Neural crest cell (in vitro differentiated cells): ENCODE results near the gene TAS2R60. TPM values are rescaled to one million over a fixed set of nuclear protein-coding genes. Genes with fewer than 3 reads are reported as not detected.
"Not testable (repeated sequence)": the region's sequence is repeated elsewhere in the genome, so short reads cannot be mapped to it uniquely, and the experiment has no call there.

ENCODE experiments used
- DNase-seq: peaks from one replicate; pipeline ENCODE4 v3.0.0; 2021; ENCODE audit warnings: low read depth, mixed read lengths, low spot score
- H3K27ac Mint-ChIP-seq: one replicate; pipeline ENCODE4 v1.8.0; 2021; ENCODE audit warnings: mild to moderate bottlenecking, mixed read lengths; ENCODE audit not compliant: unreplicated experiment
- H3K27me3 Mint-ChIP-seq: 2 replicates; pipeline ENCODE4 v1.8.0; 2021; ENCODE audit warnings: low read depth, mild to moderate bottlenecking, mixed read lengths
- H3K36me3 Mint-ChIP-seq: 2 replicates; pipeline ENCODE4 v1.8.0; 2021; ENCODE audit warnings: low read depth, mild to moderate bottlenecking, mixed read lengths
- H3K4me1 Mint-ChIP-seq: 2 replicates; pipeline ENCODE4 v1.8.0; 2021; ENCODE audit warnings: mixed read lengths
- H3K4me3 Mint-ChIP-seq: one replicate; pipeline ENCODE4 v1.8.0; 2021; ENCODE audit warnings: mild to moderate bottlenecking, mixed read lengths
- H3K9me3 Mint-ChIP-seq: 2 replicates; pipeline ENCODE4 v1.8.0; 2021; ENCODE audit warnings: mixed read lengths
- total RNA-seq: library from RNA; stranded (reverse); gene quantifications from 2 replicates; pipeline ENCODE4 v1.2.1, GENCODE V29; 2021
- TF ChIP-seq, protein P1 (sequence below): fragments of 200-600 bp; sonication (generic); conservative IDR thresholded peaks from 2 replicates; pipeline ENCODE4 v1.5.0; 2021; ENCODE audit warnings: antibody characterized with exemption, mild to moderate bottlenecking

Gene TAS2R60
- total RNA-seq, 1 donor from 2014 or later: not detected

DNA sequence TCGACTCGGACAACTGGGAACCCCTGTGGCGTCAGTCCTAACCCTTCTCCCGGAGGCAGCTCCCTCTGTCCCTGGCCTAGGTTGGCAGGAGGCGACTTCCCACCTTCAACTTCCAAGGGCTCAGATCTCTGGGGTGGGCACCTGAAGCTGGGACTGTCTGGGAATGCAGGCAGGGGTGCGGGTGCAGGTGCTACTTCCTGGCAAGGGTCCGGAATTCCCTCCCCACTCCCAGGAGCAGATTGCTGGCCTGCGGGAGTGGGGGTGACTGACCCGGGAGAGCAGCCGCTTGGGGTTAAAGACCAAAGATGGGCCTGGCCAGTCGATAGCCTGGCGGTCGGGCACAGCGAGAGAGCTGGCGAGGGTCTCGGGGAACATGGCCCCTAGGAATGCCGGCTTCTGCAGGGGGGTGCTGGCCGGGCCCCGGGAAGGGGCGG, 35.0 kb upstream of the TAS2R60 start:
- DNase-seq: no peak
- H3K4me1 Mint-ChIP-seq: peaks cover 38% of the 10 kb centered on the region
- no peaks in the 10 kb centered on the region for H3K36me3 Mint-ChIP-seq
- TF ChIP-seq, protein P1, sequence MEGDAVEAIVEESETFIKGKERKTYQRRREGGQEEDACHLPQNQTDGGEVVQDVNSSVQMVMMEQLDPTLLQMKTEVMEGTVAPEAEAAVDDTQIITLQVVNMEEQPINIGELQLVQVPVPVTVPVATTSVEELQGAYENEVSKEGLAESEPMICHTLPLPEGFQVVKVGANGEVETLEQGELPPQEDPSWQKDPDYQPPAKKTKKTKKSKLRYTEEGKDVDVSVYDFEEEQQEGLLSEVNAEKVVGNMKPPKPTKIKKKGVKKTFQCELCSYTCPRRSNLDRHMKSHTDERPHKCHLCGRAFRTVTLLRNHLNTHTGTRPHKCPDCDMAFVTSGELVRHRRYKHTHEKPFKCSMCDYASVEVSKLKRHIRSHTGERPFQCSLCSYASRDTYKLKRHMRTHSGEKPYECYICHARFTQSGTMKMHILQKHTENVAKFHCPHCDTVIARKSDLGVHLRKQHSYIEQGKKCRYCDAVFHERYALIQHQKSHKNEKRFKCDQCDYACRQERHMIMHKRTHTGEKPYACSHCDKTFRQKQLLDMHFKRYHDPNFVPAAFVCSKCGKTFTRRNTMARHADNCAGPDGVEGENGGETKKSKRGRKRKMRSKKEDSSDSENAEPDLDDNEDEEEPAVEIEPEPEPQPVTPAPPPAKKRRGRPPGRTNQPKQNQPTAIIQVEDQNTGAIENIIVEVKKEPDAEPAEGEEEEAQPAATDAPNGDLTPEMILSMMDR: no peak
- H3K9me3 Mint-ChIP-seq: no peaks in the 10 kb centered on the region
- H3K4me3 Mint-ChIP-seq: no peak overlapping the region
- peaks cover 32% of the 10 kb centered on the region for H3K27me3 Mint-ChIP-seq
- no peak overlapping the region for H3K27ac Mint-ChIP-seq

DNA sequence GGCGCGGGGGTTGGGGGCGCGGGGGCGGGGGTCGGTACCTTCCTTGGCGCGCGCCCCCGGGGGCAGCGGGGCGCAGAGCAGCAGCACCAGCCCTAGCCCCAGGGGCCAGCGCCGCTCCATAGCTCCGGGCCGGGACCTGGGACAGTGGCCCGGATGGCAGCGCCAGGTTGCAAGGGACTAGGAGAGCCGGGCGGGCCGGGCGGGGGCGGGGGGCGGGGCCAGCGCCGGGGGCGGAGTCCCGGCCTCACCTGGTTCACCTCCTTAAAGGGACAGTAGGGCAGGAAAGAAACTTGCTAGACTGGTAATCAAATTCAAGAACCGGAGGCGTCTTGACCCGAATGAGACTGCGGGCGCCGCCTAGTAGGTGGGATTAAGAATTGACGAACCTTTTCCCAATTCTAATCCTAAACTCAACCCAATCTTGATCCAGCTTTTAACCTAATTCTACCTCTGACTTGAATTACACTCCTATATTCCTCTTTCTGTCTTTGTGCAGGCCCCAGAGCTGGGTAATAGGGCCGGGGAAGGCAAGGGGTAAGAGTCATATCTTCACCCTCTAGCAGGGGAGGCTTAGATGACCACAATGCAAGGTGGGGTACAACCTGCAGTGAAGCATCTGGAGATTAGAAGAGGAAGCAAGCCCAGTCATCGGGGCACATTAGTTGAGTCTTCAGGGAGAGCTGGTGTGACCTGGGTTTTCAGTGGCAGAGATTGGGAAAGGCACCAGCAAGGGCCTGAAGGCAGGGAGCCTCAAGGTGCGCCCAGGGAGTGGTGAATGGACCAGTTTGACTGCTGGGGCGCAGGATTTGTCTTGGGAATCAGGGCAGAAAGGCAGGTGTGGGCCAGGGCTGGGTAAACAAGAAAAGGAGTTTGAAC, 34.3 kb upstream of the TAS2R60 start, which contains the start of gene EPHA1:
Gene EPHA1 (minus strand): TSS at position 171 of the 876 bp plus-strand sequence. CDS start 51 bp downstream, at position 120.
- TF ChIP-seq, protein P1: peak; percentile 65
- Mint-ChIP-seq H3K9me3 (no peaks in the 10 kb centered on the region), H3K4me3 (peak within 1 kb of the TSS; percentile 62), H3K4me1 (peaks cover 38% of the 10 kb centered on the region), H3K36me3 (no peaks in the 10 kb centered on the region), H3K27ac (no peak within 1 kb of the TSS), H3K27me3 (peaks cover 32% of the 10 kb centered on the region)
- no peak for DNase-seq

DNA sequence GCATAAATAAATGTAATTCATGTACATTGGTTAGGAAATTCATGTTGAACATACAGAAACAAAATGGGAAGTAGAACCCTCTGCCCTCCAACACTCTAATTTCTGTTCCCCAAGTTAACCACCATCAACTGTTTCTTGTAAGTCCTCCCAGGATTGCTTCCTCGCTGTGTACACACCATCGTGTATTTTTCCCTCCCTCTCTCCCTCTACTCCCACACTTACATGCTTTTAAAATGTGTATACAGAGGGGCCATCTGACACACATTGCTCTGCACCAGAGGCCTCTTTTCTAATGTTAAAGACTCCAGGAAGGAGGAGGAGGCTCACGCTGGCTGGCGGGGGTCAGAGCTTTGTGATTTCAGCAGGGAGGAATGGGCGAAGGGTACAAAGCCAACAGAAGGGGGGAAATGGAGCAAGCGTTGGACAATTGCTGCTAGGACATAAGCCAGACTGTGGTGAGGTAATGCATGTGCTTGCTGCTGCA, 32.7 kb upstream of the TAS2R60 start:
- no peak overlapping the region for H3K27ac Mint-ChIP-seq
- peaks cover 29% of the 10 kb centered on the region for H3K27me3 Mint-ChIP-seq
- H3K36me3 Mint-ChIP-seq: no peaks in the 10 kb centered on the region
- peaks cover 33% of the 10 kb centered on the region for H3K4me1 Mint-ChIP-seq
- no peaks in the 10 kb centered on the region for H3K9me3 Mint-ChIP-seq
- TF ChIP-seq, protein P1: no peak
- no peak for DNase-seq
- H3K4me3 Mint-ChIP-seq: no peak overlapping the region

DNA sequence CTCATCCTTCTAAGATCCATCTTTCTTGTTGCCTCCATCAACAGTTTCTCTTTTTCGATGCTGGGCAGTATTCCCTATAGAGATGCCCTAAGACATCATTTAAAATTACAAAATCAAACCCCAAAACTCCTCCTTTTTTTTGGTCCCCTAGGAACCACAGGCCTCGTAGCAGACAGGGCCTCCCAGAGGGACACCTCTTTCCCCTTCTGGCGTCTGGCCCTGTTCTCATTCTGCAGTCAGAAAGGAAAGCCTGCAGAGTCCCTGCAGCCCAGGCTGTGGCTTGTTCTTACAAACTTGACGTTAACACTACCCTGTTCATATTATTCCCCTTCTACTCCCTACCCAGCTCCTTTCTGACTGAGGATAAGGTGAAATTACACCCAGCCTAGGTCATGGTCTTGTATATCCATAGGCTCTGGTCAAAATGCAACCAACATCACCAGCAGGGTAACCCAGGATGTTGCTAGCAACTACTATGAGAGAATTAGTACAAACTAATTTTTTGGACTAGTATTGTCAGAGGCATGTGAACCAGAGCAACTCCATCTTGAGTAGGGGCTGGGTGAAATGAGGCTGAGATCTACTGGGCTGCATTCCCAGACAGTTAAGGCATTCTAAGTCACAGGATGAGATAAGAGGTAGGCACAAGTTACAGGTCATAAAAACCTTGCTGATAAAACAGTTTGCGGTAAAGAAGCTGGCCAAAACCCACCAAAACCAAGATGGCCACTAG, 31.1 kb upstream of the TAS2R60 start:
- H3K27ac Mint-ChIP-seq: no peak overlapping the region

DNA sequence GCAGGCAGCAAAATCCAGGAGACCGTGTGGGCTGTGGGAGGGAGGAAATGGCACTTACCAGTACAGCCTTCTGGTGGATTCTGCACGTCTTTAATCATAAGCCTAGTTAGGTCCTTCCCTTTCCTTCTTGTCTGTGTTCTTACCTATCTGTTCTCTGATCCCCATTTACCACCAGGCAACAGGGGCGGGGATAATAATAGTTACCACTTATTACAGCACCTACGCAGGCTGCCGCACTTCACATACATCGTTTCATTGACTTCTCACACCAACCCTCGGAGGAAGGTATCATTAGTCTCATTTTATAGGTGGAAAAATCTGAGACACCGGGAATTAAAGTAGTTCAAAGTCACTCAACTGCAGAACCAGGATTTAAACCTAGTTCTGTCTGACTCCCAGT, 30.1 kb upstream of the TAS2R60 start:
- TF ChIP-seq, protein P1: no peak

More for the DNA sequence above, 31.1 kb upstream of the TAS2R60 start:
- Mint-ChIP-seq H3K27me3 (peaks cover 25% of the 10 kb centered on the region), H3K36me3 (no peaks in the 10 kb centered on the region), H3K4me3 (no peak overlapping the region), H3K9me3 (no peaks in the 10 kb centered on the region), H3K4me1 (peaks cover 24% of the 10 kb centered on the region)
- no peak for DNase-seq
- TF ChIP-seq, protein P1: no peak

DNA sequence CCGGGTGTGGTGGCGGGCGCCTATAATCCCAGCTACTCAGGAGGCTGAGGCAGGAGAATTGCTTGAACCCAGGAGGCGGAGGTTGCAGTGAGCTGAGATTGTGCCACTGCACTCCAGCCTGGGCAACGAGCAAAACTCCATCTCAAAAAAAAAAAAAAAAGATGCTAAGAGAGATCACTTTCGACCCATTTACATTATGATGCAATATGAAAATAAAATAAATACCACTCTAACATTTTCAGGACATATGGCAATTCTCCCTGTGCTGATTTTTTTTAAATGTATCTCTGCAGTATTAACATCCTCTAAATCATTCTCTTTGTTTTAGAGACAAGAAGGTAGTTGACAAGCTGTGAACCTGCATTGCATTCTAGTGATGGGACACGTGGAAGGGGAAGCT, 28.0 kb upstream of the TAS2R60 start:
- not testable (repeated sequence) for H3K4me1 Mint-ChIP-seq, H3K27ac Mint-ChIP-seq, H3K36me3 Mint-ChIP-seq, H3K4me3 Mint-ChIP-seq, H3K9me3 Mint-ChIP-seq, DNase-seq, H3K27me3 Mint-ChIP-seq

More for the DNA sequence above, 30.1 kb upstream of the TAS2R60 start:
- H3K27me3 Mint-ChIP-seq: peaks cover 16% of the 10 kb centered on the region
- H3K9me3 Mint-ChIP-seq: no peaks in the 10 kb centered on the region
- no peaks in the 10 kb centered on the region for H3K36me3 Mint-ChIP-seq
- peaks cover 18% of the 10 kb centered on the region for H3K4me1 Mint-ChIP-seq
- no peak overlapping the region for H3K27ac Mint-ChIP-seq
- no peak for DNase-seq
- no peak overlapping the region for H3K4me3 Mint-ChIP-seq
